AG09309 (cell line): ENCODE measurements around the gene PTPRF.

Experiments used
- DNase-seq: peaks from one replicate; pipeline ENCODE4 v3.0.0-alpha.2; 2010; ENCODE audit warnings: low read depth
- H3K4me3 ChIP-seq: 2 replicates; pipeline ENCODE4 v1.5.1; 2011; ENCODE audit warnings: mild to moderate bottlenecking, low read depth, low read length, moderate library complexity; ENCODE audit not compliant: control insufficient read depth
- CTCF ChIP-seq: IDR thresholded peaks from 2 replicates; pipeline ENCODE4 v1.5.1; 2011; ENCODE audit warnings: mild to moderate bottlenecking, low read depth, low read length, inconsistent platforms; ENCODE audit not compliant: insufficient read depth, control insufficient read depth; ENCODE audit errors: missing control alignments

PTPRF gene

GRCh38 chr1:43600033-43601020 lies 69.6 kb downstream of the PTPRF start:
- H3K4me3 ChIP-seq = no peak overlapping the region
- no peak for DNase-seq
- TF ChIP-seq CTCF = no peak

GRCh38 chr1:43602990-43603389 lies 72.3 kb downstream of the PTPRF start:
- DNase-seq = no peak
- H3K4me3 ChIP-seq = no peak overlapping the region
- TF ChIP-seq CTCF = no peak

GRCh38 chr1:43604192-43604591 lies 73.5 kb downstream of the PTPRF start:
- H3K4me3 ChIP-seq = no peak overlapping the region
- no peak for DNase-seq
- no peak for TF ChIP-seq CTCF

- no peak for DNase-seq
Measured at GRCh38 chr1:43605157-43605556, 74.5 kb downstream of the PTPRF start.

GRCh38 chr1:43605766-43606165 lies 75.1 kb downstream of the PTPRF start:
- TF ChIP-seq CTCF = no peak
- no peak overlapping the region for H3K4me3 ChIP-seq
- DNase-seq = no peak

More at GRCh38 chr1:43605157-43605556, 74.5 kb downstream of the PTPRF start:
- no peak overlapping the region for H3K4me3 ChIP-seq
- TF ChIP-seq CTCF = no peak

- DNase-seq = no peak
- no peak for TF ChIP-seq CTCF
- no peak overlapping the region for H3K4me3 ChIP-seq
Measured at GRCh38 chr1:43606624-43607023, 75.9 kb downstream of the PTPRF start.

- no peak for DNase-seq
- H3K4me3 ChIP-seq = no peak overlapping the region
- no peak for TF ChIP-seq CTCF
Measured at GRCh38 chr1:43608827-43609226, 78.1 kb downstream of the PTPRF start.
